DOHH2 (cell line): ENCODE results near the gene CTNS.

Source experiments
- H3F3A ChIP-seq: fragments of 200-600 bp; sonication (generic), shearing (Covaris generic); 2 replicates; pipeline ENCODE4 v1.6.0; 2016; ENCODE audit warnings: antibody characterized with exemption, mild to moderate bottlenecking; ENCODE audit not compliant: control insufficient read depth, insufficient read depth
- H3K27ac ChIP-seq: fragments of 200-600 bp; sonication (generic); 2 replicates; pipeline ENCODE4 v1.5.1; 2014; ENCODE audit warnings: low read depth, mild to moderate bottlenecking, low read length, moderate library complexity
- H3K27me3 ChIP-seq: fragments of 200-600 bp; sonication (generic); 2 replicates; pipeline ENCODE4 v1.6.1; 2014; ENCODE audit warnings: mild to moderate bottlenecking, low read length, mixed read lengths; ENCODE audit not compliant: control insufficient read depth
- H3K36me3 ChIP-seq: fragments of 200-600 bp; sonication (generic); 2 replicates; pipeline ENCODE4 v1.6.1; 2014; ENCODE audit warnings: mild to moderate bottlenecking, low read length, moderate library complexity, mixed read lengths; ENCODE audit not compliant: control insufficient read depth
- H3K4me1 ChIP-seq: fragments of 200-600 bp; sonication (generic); 2 replicates; pipeline ENCODE4 v1.6.1; 2014; ENCODE audit warnings: mild to moderate bottlenecking, low read length, mixed read lengths; ENCODE audit not compliant: control insufficient read depth
- H3K4me2 ChIP-seq: fragments of 200-600 bp; sonication (generic); 2 replicates; pipeline ENCODE4 v1.6.0; 2014; ENCODE audit warnings: mild to moderate bottlenecking, low read length, moderate library complexity
- H3K4me3 ChIP-seq: fragments of 200-600 bp; sonication (generic); 2 replicates; pipeline ENCODE4 v1.5.1; 2014; ENCODE audit warnings: mild to moderate bottlenecking, low read length, mixed read lengths
- H3K79me2 ChIP-seq: fragments of 200-600 bp; sonication (generic); 2 replicates; pipeline ENCODE4 v1.6.1; 2014; ENCODE audit warnings: mild to moderate bottlenecking, low read length, mixed read lengths; ENCODE audit not compliant: control insufficient read depth
- H3K9me2 ChIP-seq: fragments of 200-600 bp; sonication (generic); replicated peaks from 2 replicates; pipeline ENCODE4 v1.6.1; 2014; ENCODE audit warnings: mild to moderate bottlenecking, low read length, mixed read lengths; ENCODE audit not compliant: control insufficient read depth
- H3K9me3 ChIP-seq: fragments of 200-600 bp; sonication (generic); 2 replicates; pipeline ENCODE4 v1.6.1; 2014; ENCODE audit warnings: antibody characterized with exemption, low read length, mixed read lengths; ENCODE audit not compliant: control insufficient read depth, insufficient read depth
- H4K20me1 ChIP-seq: fragments of 200-600 bp; sonication (generic); 2 replicates; pipeline ENCODE4 v1.6.0; 2014; ENCODE audit warnings: low read depth, mild to moderate bottlenecking, antibody characterized with exemption, low read length, moderate library complexity; ENCODE audit not compliant: control insufficient read depth, insufficient read depth
- EZH2phosphoT487 ChIP-seq: fragments of 200-600 bp; sonication (generic); IDR thresholded peaks from 2 replicates; pipeline ENCODE4 v1.6.1; 2017; ENCODE audit warnings: borderline replicate concordance, mild to moderate bottlenecking, antibody characterized with exemption, low read length, moderate library complexity, mixed read lengths
- TF ChIP-seq, protein P1 (sequence below): fragments of 200-600 bp; sonication (generic); IDR thresholded peaks from one replicate; pipeline ENCODE4 v1.5.1; 2014; ENCODE audit warnings: antibody characterized with exemption, mild to moderate bottlenecking, low read depth, low read length; ENCODE audit not compliant: poor library complexity, severe bottlenecking

Gene CTNS

DNA sequence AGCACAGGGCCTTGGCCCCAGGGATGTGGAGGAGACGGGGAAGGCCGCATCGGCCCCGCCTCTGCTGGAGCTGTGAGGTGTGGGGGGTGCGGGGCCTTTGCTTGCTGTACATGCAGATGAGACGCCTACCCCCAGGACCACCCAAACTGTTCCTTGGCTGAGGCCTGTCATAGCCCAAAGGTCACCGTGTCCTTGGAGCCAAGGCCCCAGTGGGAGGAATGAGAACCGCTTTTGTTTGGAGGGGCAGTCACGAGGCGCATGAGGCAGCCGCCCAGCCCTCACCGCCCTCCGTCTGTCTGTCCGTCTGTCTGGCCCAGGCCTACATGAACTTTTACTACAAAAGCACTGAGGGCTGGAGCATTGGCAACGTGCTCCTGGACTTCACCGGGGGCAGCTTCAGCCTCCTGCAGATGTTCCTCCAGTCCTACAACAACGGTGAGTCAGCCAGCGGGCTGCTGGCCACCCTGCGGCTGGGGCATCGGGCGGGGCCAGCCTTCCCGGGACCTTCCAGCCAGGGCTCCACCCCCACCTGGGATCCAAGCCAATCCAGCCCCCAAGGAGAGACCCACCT is 23.1 kb downstream of the CTNS start:
- no peaks in the 10 kb centered on the region for H3K9me3 ChIP-seq
- no peak overlapping the region for H3K4me2 ChIP-seq
- H3K9me2 ChIP-seq, result no peaks in the 10 kb centered on the region
- H3K4me1 ChIP-seq, result no peaks in the 10 kb centered on the region
- H3K79me2 ChIP-seq, result no peaks in the 10 kb centered on the region
- H3K27me3 ChIP-seq, result no peaks in the 10 kb centered on the region
- no peak overlapping the region for H3K27ac ChIP-seq
- H3K36me3 ChIP-seq, result no peaks in the 10 kb centered on the region
- no peaks in the 10 kb centered on the region for H3F3A ChIP-seq
- H4K20me1 ChIP-seq, result no peaks in the 10 kb centered on the region
- no peak overlapping the region for H3K4me3 ChIP-seq
- TF ChIP-seq, protein P1, sequence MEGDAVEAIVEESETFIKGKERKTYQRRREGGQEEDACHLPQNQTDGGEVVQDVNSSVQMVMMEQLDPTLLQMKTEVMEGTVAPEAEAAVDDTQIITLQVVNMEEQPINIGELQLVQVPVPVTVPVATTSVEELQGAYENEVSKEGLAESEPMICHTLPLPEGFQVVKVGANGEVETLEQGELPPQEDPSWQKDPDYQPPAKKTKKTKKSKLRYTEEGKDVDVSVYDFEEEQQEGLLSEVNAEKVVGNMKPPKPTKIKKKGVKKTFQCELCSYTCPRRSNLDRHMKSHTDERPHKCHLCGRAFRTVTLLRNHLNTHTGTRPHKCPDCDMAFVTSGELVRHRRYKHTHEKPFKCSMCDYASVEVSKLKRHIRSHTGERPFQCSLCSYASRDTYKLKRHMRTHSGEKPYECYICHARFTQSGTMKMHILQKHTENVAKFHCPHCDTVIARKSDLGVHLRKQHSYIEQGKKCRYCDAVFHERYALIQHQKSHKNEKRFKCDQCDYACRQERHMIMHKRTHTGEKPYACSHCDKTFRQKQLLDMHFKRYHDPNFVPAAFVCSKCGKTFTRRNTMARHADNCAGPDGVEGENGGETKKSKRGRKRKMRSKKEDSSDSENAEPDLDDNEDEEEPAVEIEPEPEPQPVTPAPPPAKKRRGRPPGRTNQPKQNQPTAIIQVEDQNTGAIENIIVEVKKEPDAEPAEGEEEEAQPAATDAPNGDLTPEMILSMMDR, result no peak
- no peak for TF ChIP-seq EZH2phosphoT487

DNA sequence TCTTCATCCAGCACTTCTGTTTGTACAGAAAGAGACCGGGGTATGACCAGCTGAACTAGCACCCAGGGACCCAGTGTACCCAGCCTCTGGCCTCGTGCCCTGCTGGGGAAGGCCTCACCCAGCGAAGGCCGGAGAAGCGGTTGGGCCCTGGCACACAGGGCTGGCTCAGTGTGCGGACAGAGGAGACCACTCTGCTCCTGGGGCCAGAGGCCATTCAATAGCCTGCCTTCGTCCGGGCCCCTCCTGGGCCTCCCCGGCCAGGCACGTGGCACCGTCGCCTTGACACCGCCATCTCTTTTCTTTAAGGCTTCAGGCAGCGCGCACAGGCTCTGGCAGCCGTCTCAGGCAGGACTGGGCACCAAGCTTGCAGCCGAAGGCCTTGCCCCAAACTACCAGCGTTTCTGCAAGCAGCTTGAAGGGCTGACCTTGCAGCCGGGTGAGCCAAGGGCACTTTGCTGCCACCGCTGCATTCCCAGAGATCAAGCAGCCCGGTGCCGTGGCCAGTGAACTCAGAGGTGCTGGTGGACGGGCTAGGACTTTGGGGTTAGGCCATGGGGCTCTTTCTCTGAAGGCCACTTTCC is 23.8 kb downstream of the CTNS start:
- H3K4me2 ChIP-seq, result no peak overlapping the region
- no peaks in the 10 kb centered on the region for H3K4me1 ChIP-seq
- H3K79me2 ChIP-seq, result no peaks in the 10 kb centered on the region
- no peaks in the 10 kb centered on the region for H3K36me3 ChIP-seq
- no peak overlapping the region for H3K27ac ChIP-seq
- H3F3A ChIP-seq, result no peaks in the 10 kb centered on the region
- no peak for TF ChIP-seq EZH2phosphoT487
- TF ChIP-seq, protein P1, result no peak
- no peaks in the 10 kb centered on the region for H3K9me3 ChIP-seq
- H3K9me2 ChIP-seq, result no peaks in the 10 kb centered on the region
- H3K4me3 ChIP-seq, result no peak overlapping the region
- no peaks in the 10 kb centered on the region for H3K27me3 ChIP-seq
- no peaks in the 10 kb centered on the region for H4K20me1 ChIP-seq

DNA sequence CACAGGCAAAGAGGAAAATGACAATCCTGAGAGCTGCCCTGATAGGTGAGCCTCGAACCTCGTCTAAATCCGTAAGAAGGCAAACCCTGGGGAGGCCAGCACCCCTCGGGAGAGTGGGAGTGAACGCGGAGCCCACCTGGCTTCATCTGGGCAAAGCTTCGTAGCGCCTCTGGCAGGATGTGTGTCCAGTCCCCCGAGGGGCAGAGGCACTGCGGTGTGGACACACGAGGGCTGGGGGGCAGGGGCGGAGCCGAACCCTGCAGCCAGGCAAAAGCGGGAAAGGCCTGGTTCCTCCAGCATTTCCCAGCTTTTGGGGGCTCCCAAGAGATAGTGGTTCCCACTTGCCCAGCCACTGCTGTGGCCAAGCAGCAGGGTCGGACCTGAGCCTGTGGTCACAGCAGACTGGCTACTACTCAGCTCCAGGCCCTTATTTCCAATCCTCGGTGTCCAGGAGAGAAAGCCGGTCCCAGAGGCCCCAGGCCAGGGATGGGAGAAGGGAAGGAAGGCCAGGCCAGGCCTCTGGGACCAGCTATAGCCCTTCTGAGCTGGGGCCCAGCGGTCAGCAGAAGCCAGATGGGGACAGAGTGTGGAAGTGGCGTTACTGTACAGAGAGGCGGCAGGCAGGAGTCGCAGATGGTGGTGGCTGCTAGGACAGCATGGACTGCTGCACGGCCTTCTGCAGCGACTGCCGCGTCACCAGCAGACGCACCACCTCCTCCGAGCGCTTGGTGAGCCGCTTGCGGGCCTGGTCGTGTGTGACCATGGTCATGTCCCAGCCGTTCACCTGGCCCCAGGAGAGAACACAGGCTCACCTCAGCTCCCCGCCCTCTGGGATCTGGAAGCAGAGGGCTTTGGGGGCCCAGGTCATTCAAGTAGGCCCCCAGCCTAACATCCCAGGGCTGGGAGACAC is 26.8 kb downstream of the CTNS start:
- Histone ChIP-seq H3F3A (no peaks in the 10 kb centered on the region), H3K4me2 (no peak overlapping the region), H3K27ac (no peak overlapping the region), H3K36me3 (no peaks in the 10 kb centered on the region), H3K4me1 (peaks cover 6% of the 10 kb centered on the region), H3K79me2 (peaks cover 7% of the 10 kb centered on the region; the same call in 1 of the 2 replicates), H3K4me3 (no peak overlapping the region), H4K20me1 (no peaks in the 10 kb centered on the region), H3K9me2 (no peaks in the 10 kb centered on the region), H3K27me3 (no peaks in the 10 kb centered on the region), H3K9me3 (no peaks in the 10 kb centered on the region)
- TF ChIP-seq, protein P1, result no peak
- TF ChIP-seq EZH2phosphoT487, result no peak
